Pancreas (tissue), 10 donors: Measurements from ENCODE around the gene PYM1. TPM values are rescaled to one million over a fixed set of nuclear protein-coding genes. Genes with fewer than 3 reads are reported as not detected.
"Not testable (repeated sequence)": the region's sequence is repeated elsewhere in the genome, so short reads cannot be mapped to it uniquely, and the experiment has no call there.

ENCODE experiments used
- ATAC-seq, 4 donors: fragments of 200-7000 bp; cut with Tn5 transposase; one replicate each; pipeline versions ENCODE4 v1.8.0 to v1.9.1; 2020; ENCODE audit warnings: mild to moderate bottlenecking in 4 of 4, moderate library complexity in 4 of 4
- DNase-seq, 6 donors: peaks; one replicate each; pipeline ENCODE4 v3.0.0-alpha.2; 2020
- FAIRE-seq: peaks from 2 replicates; lab custom pipeline; 2012; peaks lifted over from hg19 to GRCh38; lab: Jason Lieb, UNC
- H3K27ac ChIP-seq, 4 donors: fragments of 200-600 bp; sonication (generic); 1 replicate in 3 of 4; 2 replicates in 1 of 4; pipeline versions ENCODE4 v1.5.0 to v1.8.0; 2020
- H3K27me3 ChIP-seq, 4 donors: fragments of 200-600 bp; one replicate each; pipeline ENCODE4 v1.8.0; 2021
- H3K36me3 ChIP-seq, 3 donors: fragments of 200-600 bp; sonication (generic) in 1 of 3; one replicate each; pipeline versions ENCODE4 v1.5.0 to v1.8.0; 2020 to 2021
- H3K4me1 ChIP-seq, 3 donors: fragments of 200-600 bp; one replicate each; pipeline ENCODE4 v1.8.0; 2021
- H3K4me3 ChIP-seq, 4 donors: fragments of 200-600 bp; sonication (generic) in 2 of 4; one replicate each; pipeline versions ENCODE4 v1.5.0 to v1.8.0; 2020 to 2021
- H3K9me3 ChIP-seq, 4 donors: fragments of 200-600 bp; one replicate each; pipeline ENCODE4 v1.8.0; 2021
- WGBS, 2 donors: extraction: QIAGEN DNeasy Blood & Tissue Kit; methylation state at CpG; one replicate each; pipeline ENCODE4 v1.1.7; 2013; 5-methylcytosine and 5-hydroxymethylcytosine counted together
- intact Hi-C, 3 donors: fragments of 100-400 bp; cut with DNase I; formaldehyde crosslinking; loops; one replicate each; pipeline versions ENCODE4 v1.11.1 to v1.14.2; 2022
- polyA plus RNA-seq, 2 donors: library from polyadenylated mRNA; stranded (reverse); fragments of 200-250 nt; gene quantifications; one replicate each; pipeline ENCODE4 v1.2.3, GENCODE V29; 2013
- total RNA-seq, 6 donors: library from RNA; stranded (reverse); fragmentation: NEBNext Ultra II Directional in 4 of 6; extraction: Animal tissue kit (Norgen Biotek cat#: 25700) in 4 of 6; gene quantifications; one replicate each; pipeline versions ENCODE4 v1.2.1 to v1.2.4, GENCODE V29; 2021 to 2023
- TF ChIP-seq, protein P1 (sequence below), 4 donors: fragments of 200-600 bp; sonication (generic) in 3 of 4; IDR thresholded peaks; one replicate each; pipeline versions ENCODE4 v1.5.0 to v1.8.0; 2021; ENCODE audit warnings: antibody characterized with exemption in 4 of 4
- donor health status: healthy with polysubstance abuse.
- donor health status: DM: no; HTN: no; CAD: no; lungs with moderate emphysema.
- donor health status: DM: no; HTN: no; CAD: no.
- donor health status: control.
- donor health status: control.
- donor health status: Bipolar disorder and iron deficiency.
- donor health status: DM: yes; HTN: yes; CAD: no.
- donor health status: DM: no; HTN: no; CAD: no.
- donor health status: DM: no; HTN: no; CAD: no.
- donor health status: DM: yes; HTN: yes; CAD: no.

PYM1 gene
- total and polyA plus RNA-seq, 8 donors = 10.8 to 32.9 (median 13.9) TPM

DNA sequence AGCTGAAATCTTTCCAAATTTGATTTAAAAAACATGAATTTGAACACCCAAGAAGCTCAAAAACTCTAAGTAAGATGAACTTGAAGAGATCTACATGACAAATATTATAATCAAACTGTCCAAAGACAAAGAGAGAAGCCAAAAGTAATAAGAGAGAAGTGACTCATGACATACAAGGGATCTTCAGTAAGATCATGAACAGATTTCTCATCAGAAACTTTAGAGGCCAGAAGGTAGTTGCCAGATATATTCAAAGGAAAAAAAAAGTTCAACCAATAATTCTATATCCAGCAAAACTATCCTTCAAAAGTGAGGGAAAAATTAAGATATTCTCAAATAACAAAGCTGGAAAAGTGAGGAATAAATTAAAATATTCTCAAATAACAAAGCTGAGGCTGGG, 49.9 kb downstream of the PYM1 start:
- FAIRE-seq = no peak
- Histone ChIP-seq H3K4me3 (no peak overlapping the region), H3K36me3 (no peaks in the 10 kb centered on the region), H3K9me3 (no peaks in the 10 kb centered on the region), H3K4me1 (no peaks in the 10 kb centered on the region), H3K27me3 (no peaks in the 10 kb centered on the region), H3K27ac (no peak overlapping the region)
- intact Hi-C loops = no loop called here
- TF ChIP-seq, protein P1, sequence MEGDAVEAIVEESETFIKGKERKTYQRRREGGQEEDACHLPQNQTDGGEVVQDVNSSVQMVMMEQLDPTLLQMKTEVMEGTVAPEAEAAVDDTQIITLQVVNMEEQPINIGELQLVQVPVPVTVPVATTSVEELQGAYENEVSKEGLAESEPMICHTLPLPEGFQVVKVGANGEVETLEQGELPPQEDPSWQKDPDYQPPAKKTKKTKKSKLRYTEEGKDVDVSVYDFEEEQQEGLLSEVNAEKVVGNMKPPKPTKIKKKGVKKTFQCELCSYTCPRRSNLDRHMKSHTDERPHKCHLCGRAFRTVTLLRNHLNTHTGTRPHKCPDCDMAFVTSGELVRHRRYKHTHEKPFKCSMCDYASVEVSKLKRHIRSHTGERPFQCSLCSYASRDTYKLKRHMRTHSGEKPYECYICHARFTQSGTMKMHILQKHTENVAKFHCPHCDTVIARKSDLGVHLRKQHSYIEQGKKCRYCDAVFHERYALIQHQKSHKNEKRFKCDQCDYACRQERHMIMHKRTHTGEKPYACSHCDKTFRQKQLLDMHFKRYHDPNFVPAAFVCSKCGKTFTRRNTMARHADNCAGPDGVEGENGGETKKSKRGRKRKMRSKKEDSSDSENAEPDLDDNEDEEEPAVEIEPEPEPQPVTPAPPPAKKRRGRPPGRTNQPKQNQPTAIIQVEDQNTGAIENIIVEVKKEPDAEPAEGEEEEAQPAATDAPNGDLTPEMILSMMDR (IDR thresholded peaks at IDR 0.05) = no peak
- ATAC-seq = no peak
- DNase-seq = no peak

DNA sequence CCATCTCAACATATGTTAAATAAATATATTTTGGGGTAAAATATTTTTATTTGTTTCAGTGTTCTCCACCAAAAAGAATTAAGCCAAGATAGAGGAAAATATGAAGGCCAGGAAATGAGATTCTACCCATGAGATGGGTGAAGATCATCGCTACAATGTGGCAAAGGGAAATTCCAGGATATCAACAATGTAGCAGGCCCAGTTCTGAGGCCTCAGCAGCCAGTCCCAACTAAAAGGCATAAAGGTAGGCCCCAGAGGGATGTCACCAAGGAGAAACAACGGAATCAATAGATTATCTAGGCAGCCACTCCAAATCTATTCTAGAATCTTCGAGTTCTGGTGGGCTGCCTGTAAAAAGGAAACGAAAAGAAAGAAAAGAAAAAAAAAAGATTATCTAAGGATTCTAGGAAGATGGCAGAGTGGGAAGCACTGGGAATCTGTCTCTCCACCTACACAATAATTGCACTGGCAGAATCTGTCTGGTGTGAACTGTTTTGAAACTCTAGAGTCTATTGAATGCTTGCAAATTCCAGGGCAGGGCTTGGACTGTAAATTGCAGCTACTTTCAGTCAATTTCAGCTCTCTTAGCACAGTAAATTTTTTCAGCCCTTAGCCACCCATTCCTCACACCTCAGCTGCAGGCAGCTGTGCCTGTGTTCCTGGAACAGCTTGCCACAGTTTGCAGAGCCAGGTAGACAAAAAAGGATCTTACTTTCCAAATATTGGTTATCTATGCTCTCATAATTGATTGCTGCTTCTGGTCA, 51.8 kb downstream of the PYM1 start:
- no peaks in the 10 kb centered on the region for H3K9me3 ChIP-seq
- H3K27ac ChIP-seq = no peak overlapping the region
- no peaks in the 10 kb centered on the region for H3K36me3 ChIP-seq
- FAIRE-seq (no peak), DNase-seq (no peak), ATAC-seq (no peak)
- H3K27me3 ChIP-seq = no peaks in the 10 kb centered on the region
- H3K4me1 ChIP-seq = no peaks in the 10 kb centered on the region
- intact Hi-C loops = no loop called here
- TF ChIP-seq, protein P1 (IDR thresholded peaks at IDR 0.05) = no peak
- H3K4me3 ChIP-seq = no peak overlapping the region
- WGBS, 2 donors = 72 to 86% methylated on average over 4 of the region's 4 CpGs

DNA sequence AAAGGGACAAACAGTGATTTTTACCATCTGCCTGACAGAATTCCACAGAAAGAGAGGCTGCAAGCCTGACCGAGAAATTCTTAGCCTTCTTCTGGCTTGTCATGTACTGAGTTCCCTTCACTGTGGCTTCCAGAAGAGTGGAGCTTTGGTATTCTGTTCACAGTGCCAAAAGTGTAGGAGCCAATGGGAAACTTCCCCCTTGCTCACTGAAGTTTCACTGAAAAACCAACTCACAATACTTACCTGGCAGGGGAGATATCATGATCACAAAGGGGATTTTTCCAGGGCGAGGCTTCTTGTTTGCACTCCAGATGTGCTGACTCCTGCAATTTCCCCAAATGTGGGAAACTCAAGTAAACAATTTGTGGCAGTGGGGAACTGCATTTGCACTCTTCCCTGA, 53.3 kb downstream of the PYM1 start:
- H3K4me3 ChIP-seq = no peak overlapping the region
- TF ChIP-seq, protein P1 (IDR thresholded peaks at IDR 0.05) = no peak
- peak in 3 of 4 donors; percentile 25 to 76 (median 51) for ATAC-seq
- H3K9me3 ChIP-seq = no peaks in the 10 kb centered on the region
- no peaks in the 10 kb centered on the region for H3K36me3 ChIP-seq
- FAIRE-seq = no peak
- no peak for DNase-seq
- H3K27ac ChIP-seq = no peak overlapping the region
- no peaks in the 10 kb centered on the region for H3K27me3 ChIP-seq
- intact Hi-C loops = no loop called here
- WGBS, 2 donors = 34 to 46% methylated on average over 2 of the region's 2 CpGs
- H3K4me1 ChIP-seq = no peaks in the 10 kb centered on the region

DNA sequence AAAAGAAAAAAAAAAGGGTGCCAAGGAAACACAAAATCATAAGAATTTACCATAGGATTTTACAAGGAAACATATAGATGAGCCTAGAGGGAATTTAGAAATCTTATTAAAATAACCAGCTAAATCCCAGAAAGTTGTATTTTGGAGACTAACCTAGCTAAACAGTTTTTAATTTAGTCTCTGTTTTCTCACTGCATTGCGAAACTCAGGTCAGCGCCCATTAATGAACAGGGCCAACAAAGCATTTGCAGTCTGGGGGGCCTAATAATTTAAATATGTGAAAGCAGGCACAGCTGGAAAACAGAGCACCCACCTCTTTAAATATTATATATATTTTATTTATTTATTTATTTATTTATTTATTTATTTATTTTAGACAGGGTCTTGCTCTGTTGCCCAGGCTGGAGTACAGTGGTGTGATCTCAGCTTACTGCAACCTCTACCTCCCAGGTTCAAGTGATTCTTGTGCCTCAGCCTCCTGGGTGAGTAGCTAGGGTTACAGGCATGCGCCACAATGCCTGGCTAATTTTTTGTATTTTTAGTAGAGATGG, 61.2 kb downstream of the PYM1 start:
- H3K4me3 ChIP-seq, H3K27me3 ChIP-seq, H3K4me1 ChIP-seq, intact Hi-C loops, H3K27ac ChIP-seq, H3K9me3 ChIP-seq, H3K36me3 ChIP-seq, DNase-seq, FAIRE-seq, ATAC-seq: not testable (repeated sequence)
- whole genome bisulfite sequencing, 2 donors = 94 to 100% methylated on average over 3 of the region's 3 CpGs

DNA sequence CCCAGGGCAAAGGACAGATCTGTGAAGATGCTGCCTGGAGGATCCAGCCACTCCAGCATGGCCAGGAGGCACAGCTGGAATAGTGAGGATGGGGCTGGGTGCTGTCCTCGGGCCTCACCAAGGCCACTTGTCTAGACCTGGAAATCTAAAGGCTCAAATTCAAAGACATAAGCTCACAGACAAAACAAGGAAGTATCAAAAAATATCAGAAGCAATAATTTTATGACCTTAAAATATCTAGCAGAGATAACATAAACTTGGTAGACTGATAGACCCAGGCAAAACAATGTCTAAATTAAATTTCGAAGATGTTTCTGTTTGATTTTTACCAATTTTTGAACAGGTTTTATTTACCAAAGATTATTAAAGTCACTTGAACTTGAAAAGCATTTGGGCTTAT, 62.4 kb downstream of the PYM1 start:
- ATAC-seq (no peak), DNase-seq (no peak), FAIRE-seq (no peak)
- Histone ChIP-seq H3K4me1 (no peaks in the 10 kb centered on the region), H3K27ac (no peak overlapping the region), H3K4me3 (no peak overlapping the region), H3K27me3 (no peaks in the 10 kb centered on the region), H3K36me3 (no peaks in the 10 kb centered on the region), H3K9me3 (no peaks in the 10 kb centered on the region)
- intact Hi-C loops = no loop called here
- 75 to 79% methylated on average over 2 of the region's 2 CpGs for WGBS, 2 donors
- TF ChIP-seq, protein P1 (IDR thresholded peaks at IDR 0.05) = no peak

DNA sequence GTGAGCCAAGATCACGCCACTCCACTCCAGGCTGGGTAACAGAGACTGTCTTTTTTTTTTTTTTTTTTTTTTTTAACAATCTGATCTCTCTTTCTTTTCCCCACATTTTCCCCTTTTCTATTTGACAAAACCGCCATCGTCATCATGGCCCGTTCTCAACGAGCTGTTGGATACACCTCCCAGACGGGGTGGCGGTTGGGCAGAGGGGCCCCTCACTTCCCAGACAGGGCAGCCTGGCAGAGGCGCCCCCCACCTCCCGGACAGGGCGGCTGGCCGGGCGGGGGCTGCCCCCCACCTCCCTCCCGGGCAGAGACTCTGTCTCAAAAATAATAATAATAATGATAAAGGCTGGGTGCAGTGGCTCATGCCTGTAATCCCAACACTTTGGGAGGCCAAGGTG, 64.8 kb downstream of the PYM1 start:
- DNase-seq, FAIRE-seq, H3K4me3 ChIP-seq, H3K36me3 ChIP-seq, H3K27me3 ChIP-seq, H3K4me1 ChIP-seq, ATAC-seq, H3K9me3 ChIP-seq, intact Hi-C loops, H3K27ac ChIP-seq: not testable (repeated sequence)
- 96% methylated on average over 12 to 13 of the region's 13 CpGs for WGBS, 2 donors
